ENCODE results near the gene LYST.

The LYST gene

DNA sequence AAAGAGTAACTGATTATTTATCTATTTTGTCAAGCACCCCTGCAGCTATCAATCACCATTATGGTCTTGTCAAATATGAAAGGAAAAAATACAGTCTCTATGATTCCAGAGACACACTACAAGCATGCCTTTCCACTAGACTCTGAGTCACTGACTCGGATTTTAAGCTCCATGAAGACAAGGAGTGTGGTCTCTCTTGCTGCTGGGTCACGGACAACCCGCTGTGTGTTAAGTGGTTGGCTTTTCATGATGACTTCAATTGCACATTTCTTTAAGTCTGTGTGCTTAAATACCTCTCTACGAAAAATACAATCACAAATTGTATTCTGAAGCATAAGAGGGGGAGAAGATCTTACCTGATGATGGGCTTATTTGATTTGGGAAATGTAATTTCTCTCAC, 203.1 kb downstream of the LYST start:
- Histone ChIP-seq H4K20me1 (ENCODE audit: insufficient read depth, low read length, poor library complexity, severe bottlenecking) (no peaks in the 10 kb centered on the region), H3K27me3 (ENCODE audit: insufficient read depth, low read length, poor library complexity, severe bottlenecking) (no peaks in the 10 kb centered on the region), H3K9me3 (ENCODE audit: insufficient read depth, low read depth, low read length) (no peaks in the 10 kb centered on the region), H3K9me2 (replicated peaks; ENCODE audit: low read depth, low read length) (no peaks in the 10 kb centered on the region), H3K4me3 (ENCODE audit: low read length, poor library complexity, severe bottlenecking) (no peak overlapping the region), H3K36me3 (ENCODE audit: insufficient read depth, low read length) (no peaks in the 10 kb centered on the region), H3F3A (ENCODE audit: low read depth) (no peaks in the 10 kb centered on the region), H3K4me2 (ENCODE audit: low read depth, low read length, poor library complexity, severe bottlenecking) (no peak overlapping the region), H3K9ac (ENCODE audit: low read depth, low read length, poor library complexity, severe bottlenecking) (no peak overlapping the region), H2AFZ (ENCODE audit: low read length) (no peak overlapping the region), H3K79me2 (ENCODE audit: insufficient read depth, low read length) (no peaks in the 10 kb centered on the region), H3K4me1 (ENCODE audit: insufficient read depth, low read length, poor library complexity, severe bottlenecking) (no peaks in the 10 kb centered on the region)
- TF ChIP-seq, protein P1, sequence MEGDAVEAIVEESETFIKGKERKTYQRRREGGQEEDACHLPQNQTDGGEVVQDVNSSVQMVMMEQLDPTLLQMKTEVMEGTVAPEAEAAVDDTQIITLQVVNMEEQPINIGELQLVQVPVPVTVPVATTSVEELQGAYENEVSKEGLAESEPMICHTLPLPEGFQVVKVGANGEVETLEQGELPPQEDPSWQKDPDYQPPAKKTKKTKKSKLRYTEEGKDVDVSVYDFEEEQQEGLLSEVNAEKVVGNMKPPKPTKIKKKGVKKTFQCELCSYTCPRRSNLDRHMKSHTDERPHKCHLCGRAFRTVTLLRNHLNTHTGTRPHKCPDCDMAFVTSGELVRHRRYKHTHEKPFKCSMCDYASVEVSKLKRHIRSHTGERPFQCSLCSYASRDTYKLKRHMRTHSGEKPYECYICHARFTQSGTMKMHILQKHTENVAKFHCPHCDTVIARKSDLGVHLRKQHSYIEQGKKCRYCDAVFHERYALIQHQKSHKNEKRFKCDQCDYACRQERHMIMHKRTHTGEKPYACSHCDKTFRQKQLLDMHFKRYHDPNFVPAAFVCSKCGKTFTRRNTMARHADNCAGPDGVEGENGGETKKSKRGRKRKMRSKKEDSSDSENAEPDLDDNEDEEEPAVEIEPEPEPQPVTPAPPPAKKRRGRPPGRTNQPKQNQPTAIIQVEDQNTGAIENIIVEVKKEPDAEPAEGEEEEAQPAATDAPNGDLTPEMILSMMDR (conservative IDR thresholded peaks at IDR 0.05; ENCODE audit: low read length), result no peak
- TF ChIP-seq EZH2phosphoT487 (IDR thresholded peaks at IDR 0.05; ENCODE audit: borderline replicate concordance), result no peak

DNA sequence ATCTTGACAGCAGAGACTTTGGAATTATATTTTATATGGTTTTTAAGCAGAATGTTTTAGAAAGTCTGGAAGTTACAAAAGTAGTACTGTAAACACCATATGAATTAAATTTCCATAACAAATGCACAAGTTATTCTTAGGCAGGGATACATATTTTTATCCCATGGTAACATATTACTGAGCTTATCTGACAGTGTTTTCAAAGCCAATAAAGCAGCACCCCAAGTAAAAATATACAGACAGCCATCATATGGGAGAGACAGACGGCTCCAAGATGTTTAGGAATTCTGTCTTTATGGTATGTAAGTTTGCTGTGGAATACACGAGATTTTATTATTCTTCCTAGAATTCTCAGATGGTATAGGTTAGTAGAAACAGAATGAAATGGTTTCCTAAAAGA, 205.1 kb downstream of the LYST start:
- Histone ChIP-seq H3K36me3 (ENCODE audit: insufficient read depth, low read length) (no peaks in the 10 kb centered on the region), H3K9ac (ENCODE audit: low read depth, low read length, poor library complexity, severe bottlenecking) (no peak overlapping the region), H3K4me1 (ENCODE audit: insufficient read depth, low read length, poor library complexity, severe bottlenecking) (peaks cover 10% of the 10 kb centered on the region), H3K4me2 (ENCODE audit: low read depth, low read length, poor library complexity, severe bottlenecking) (no peak overlapping the region), H3K27me3 (ENCODE audit: insufficient read depth, low read length, poor library complexity, severe bottlenecking) (no peaks in the 10 kb centered on the region), H3K9me2 (replicated peaks; ENCODE audit: low read depth, low read length) (no peaks in the 10 kb centered on the region), H3K4me3 (ENCODE audit: low read length, poor library complexity, severe bottlenecking) (no peak overlapping the region), H3K79me2 (ENCODE audit: insufficient read depth, low read length) (no peaks in the 10 kb centered on the region), H2AFZ (ENCODE audit: low read length) (no peak overlapping the region), H3K9me3 (ENCODE audit: insufficient read depth, low read depth, low read length) (no peaks in the 10 kb centered on the region), H4K20me1 (ENCODE audit: insufficient read depth, low read length, poor library complexity, severe bottlenecking) (no peaks in the 10 kb centered on the region), H3F3A (ENCODE audit: low read depth) (no peaks in the 10 kb centered on the region)
- no peak for TF ChIP-seq EZH2phosphoT487 (IDR thresholded peaks at IDR 0.05; ENCODE audit: borderline replicate concordance)
- TF ChIP-seq, protein P1 (conservative IDR thresholded peaks at IDR 0.05; ENCODE audit: low read length), result no peak

DNA sequence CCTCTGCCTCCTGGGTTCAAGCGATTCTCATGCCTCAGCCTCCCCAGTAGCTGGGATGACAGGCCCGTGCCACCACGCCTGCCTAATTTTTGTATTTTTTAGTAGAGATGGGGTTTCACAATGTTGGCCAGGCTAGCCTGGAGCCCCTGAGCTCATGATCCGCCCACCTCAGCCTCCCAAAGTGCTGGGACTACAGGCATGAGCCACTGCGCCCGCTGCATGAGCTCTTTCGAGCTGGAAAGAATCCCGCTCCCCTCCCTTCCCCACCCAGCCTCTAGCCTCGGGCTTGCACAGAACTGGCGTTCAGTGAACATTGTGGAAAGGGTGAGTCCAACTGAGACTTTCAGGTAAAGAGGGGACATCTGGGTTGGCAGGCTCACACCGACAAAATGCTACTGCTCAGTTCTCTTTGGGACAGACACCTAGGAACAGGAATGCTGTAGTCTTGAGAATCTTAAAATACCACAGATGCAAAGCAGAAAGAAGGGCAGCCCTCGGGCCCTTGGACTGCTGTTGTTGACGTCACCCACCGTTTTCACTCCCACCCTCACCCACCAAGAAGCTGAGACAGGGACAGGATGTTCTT, 207.4 kb downstream of the LYST start:
- Histone ChIP-seq H3K79me2 (ENCODE audit: insufficient read depth, low read length) (no peaks in the 10 kb centered on the region), H3K9me3 (ENCODE audit: insufficient read depth, low read depth, low read length) (no peaks in the 10 kb centered on the region; the same call in 1 of the 2 replicates), H3K4me3 (ENCODE audit: low read length, poor library complexity, severe bottlenecking) (no peak overlapping the region), H3K4me2 (ENCODE audit: low read depth, low read length, poor library complexity, severe bottlenecking) (no peak overlapping the region), H4K20me1 (ENCODE audit: insufficient read depth, low read length, poor library complexity, severe bottlenecking) (no peaks in the 10 kb centered on the region), H3K9me2 (replicated peaks; ENCODE audit: low read depth, low read length) (no peaks in the 10 kb centered on the region), H3K27me3 (ENCODE audit: insufficient read depth, low read length, poor library complexity, severe bottlenecking) (no peaks in the 10 kb centered on the region), H3F3A (ENCODE audit: low read depth) (no peaks in the 10 kb centered on the region), H3K4me1 (ENCODE audit: insufficient read depth, low read length, poor library complexity, severe bottlenecking) (peaks cover 10% of the 10 kb centered on the region), H3K9ac (ENCODE audit: low read depth, low read length, poor library complexity, severe bottlenecking) (no peak overlapping the region), H2AFZ (ENCODE audit: low read length) (no peak overlapping the region), H3K36me3 (ENCODE audit: insufficient read depth, low read length) (no peaks in the 10 kb centered on the region)
- TF ChIP-seq, protein P1 (conservative IDR thresholded peaks at IDR 0.05; ENCODE audit: low read length), result no peak
- TF ChIP-seq EZH2phosphoT487 (IDR thresholded peaks at IDR 0.05; ENCODE audit: borderline replicate concordance), result no peak
